DND-41 (cell line): Measurements from ENCODE around the gene ENHO.

Source experiments
- ATAC-seq: fragments of 200-7000 bp; cut with Tn5 transposase; 3 replicates; pipeline ENCODE4 v1.9.1; 2021; ENCODE audit warnings: low read depth; ENCODE audit not compliant: insufficient read depth
- DNase-seq: peaks from one replicate; pipeline ENCODE4 v3.0.0-alpha.2; 2020
- H2AFZ ChIP-seq: 2 replicates; pipeline ENCODE4 v1.6.0; 2012; ENCODE audit warnings: low read depth, low read length
- H3K27ac ChIP-seq: 2 replicates; pipeline ENCODE4 v1.5.1; 2012; ENCODE audit warnings: low read length, inconsistent platforms
- H3K27me3 ChIP-seq: fragments of 200-600 bp; sonication (generic); 2 replicates; pipeline ENCODE4 v1.6.0; 2012; ENCODE audit warnings: low read length, mild to moderate bottlenecking, inconsistent platforms; ENCODE audit not compliant: insufficient read depth, poor library complexity
- H3K36me3 ChIP-seq: 2 replicates; pipeline ENCODE4 v1.5.1; 2012; ENCODE audit warnings: low read length, inconsistent platforms; ENCODE audit not compliant: insufficient read depth
- H3K4me1 ChIP-seq: 2 replicates; pipeline ENCODE4 v1.5.1; 2012; ENCODE audit warnings: mild to moderate bottlenecking, low read length; ENCODE audit not compliant: insufficient read depth
- H3K4me2 ChIP-seq: 2 replicates; pipeline ENCODE4 v1.6.0; 2012; ENCODE audit warnings: mild to moderate bottlenecking, moderate library complexity, low read length, inconsistent platforms; ENCODE audit not compliant: insufficient read depth
- H3K4me3 ChIP-seq, 2 experiments: fragments of 200-600 bp in 1 of 2; shearing (Covaris generic) in 1 of 2; 2 replicates each; pipeline ENCODE4 v1.5.1; 2012 to 2016; ENCODE audit warnings: inconsistent platforms in 2 of 2, low read length in 2 of 2, mild to moderate bottlenecking in 2 of 2, low read depth in 1 of 2, moderate library complexity in 1 of 2
- H3K79me2 ChIP-seq: 2 replicates; pipeline ENCODE4 v1.6.0; 2012; ENCODE audit warnings: low read length, inconsistent platforms; ENCODE audit not compliant: insufficient read depth
- H3K9ac ChIP-seq: 2 replicates; pipeline ENCODE4 v1.6.0; 2012; ENCODE audit warnings: low read depth, mild to moderate bottlenecking, inconsistent platforms, low read length, moderate library complexity
- H3K9me3 ChIP-seq: 2 replicates; pipeline ENCODE4 v1.5.1; 2012; ENCODE audit warnings: low read length, moderate library complexity, mild to moderate bottlenecking, inconsistent platforms; ENCODE audit not compliant: insufficient read depth, severe bottlenecking
- H4K20me1 ChIP-seq: 2 replicates; pipeline ENCODE4 v1.6.0; 2012; ENCODE audit warnings: low read length; ENCODE audit not compliant: insufficient read depth
- EZH2 ChIP-seq: IDR thresholded peaks from 3 replicates; pipeline ENCODE4 v1.6.1; 2012; ENCODE audit warnings: borderline replicate concordance, low read depth, mild to moderate bottlenecking, moderate library complexity, low read length, inconsistent platforms; ENCODE audit not compliant: severe bottlenecking
- TF ChIP-seq, protein P1 (sequence below): IDR thresholded peaks from 2 replicates; pipeline ENCODE4 v1.5.1; 2012; ENCODE audit warnings: borderline replicate concordance, low read length, moderate library complexity, mild to moderate bottlenecking; ENCODE audit not compliant: poor library complexity, severe bottlenecking; ENCODE audit errors: extremely low read depth

The ENHO gene

GRCh38 chr9:34550016-34550680 lies 27.4 kb upstream of the ENHO start:
- Histone ChIP-seq H3K4me3 (no peak overlapping the region), H3K9ac (no peak overlapping the region), H3K79me2 (no peaks in the 10 kb centered on the region), H3K9me3 (no peaks in the 10 kb centered on the region), H3K27ac (no peak overlapping the region), H3K4me2 (no peak overlapping the region), H3K4me1 (no peaks in the 10 kb centered on the region), H4K20me1 (no peaks in the 10 kb centered on the region), H3K36me3 (no peaks in the 10 kb centered on the region), H3K27me3 (peaks cover 2% of the 10 kb centered on the region), H2AFZ (no peak overlapping the region)
- no peak for ATAC-seq
- no peak for DNase-seq
- TF ChIP-seq, protein P1, sequence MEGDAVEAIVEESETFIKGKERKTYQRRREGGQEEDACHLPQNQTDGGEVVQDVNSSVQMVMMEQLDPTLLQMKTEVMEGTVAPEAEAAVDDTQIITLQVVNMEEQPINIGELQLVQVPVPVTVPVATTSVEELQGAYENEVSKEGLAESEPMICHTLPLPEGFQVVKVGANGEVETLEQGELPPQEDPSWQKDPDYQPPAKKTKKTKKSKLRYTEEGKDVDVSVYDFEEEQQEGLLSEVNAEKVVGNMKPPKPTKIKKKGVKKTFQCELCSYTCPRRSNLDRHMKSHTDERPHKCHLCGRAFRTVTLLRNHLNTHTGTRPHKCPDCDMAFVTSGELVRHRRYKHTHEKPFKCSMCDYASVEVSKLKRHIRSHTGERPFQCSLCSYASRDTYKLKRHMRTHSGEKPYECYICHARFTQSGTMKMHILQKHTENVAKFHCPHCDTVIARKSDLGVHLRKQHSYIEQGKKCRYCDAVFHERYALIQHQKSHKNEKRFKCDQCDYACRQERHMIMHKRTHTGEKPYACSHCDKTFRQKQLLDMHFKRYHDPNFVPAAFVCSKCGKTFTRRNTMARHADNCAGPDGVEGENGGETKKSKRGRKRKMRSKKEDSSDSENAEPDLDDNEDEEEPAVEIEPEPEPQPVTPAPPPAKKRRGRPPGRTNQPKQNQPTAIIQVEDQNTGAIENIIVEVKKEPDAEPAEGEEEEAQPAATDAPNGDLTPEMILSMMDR = no peak
- no peak for TF ChIP-seq EZH2

DNA sequence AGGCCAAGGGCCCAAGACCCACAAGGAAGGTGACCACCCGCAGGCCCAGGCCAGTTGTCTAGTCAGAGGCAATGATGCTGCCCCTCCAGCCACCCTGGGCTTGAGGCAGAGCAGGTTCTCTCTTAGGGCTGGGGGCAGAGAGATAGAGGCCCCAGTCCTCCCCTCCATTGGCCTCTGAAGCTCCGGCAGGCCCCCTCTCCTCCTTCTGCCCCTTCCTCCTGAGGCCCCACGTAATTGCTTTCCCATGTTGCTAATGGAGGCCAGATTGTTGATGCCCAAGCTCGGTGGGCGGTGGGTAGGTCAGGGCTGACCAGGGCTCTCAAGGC lies 26.6 kb upstream of the ENHO start:
- H3K36me3 ChIP-seq = no peaks in the 10 kb centered on the region
- ATAC-seq = no peak

DNA sequence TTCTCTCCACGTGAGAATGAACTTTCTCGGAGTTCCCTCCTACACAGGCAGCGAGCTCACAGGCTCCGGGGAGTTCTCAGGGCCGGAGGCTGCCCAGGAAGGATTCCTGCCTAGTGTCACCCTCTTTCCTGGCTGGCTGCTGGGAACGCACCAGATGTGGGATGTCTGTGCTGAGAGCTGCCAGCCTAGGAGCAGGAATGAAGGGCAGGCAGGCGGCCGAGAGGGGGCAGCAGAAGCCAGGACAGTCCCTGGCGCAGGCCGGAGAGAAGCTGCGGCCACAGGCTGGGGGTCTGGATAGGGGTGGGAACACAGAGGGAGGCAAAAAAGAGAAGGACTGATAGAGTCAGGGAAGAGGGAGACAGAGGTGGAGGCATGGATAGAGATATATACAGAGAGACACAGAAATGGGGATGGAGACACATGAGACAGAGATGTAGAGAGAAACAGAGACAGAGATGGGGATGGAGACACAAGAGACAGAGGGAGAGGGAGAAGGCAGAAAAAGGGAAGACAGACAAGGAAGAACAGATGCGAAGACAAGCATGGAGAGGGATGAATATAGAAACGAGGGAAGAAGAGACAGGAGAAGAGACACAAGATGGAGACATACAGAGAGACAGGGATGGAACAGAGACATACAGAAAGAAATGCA lies 25.3 kb upstream of the ENHO start:
- Histone ChIP-seq H2AFZ (no peak overlapping the region), H3K79me2 (no peaks in the 10 kb centered on the region), H4K20me1 (no peaks in the 10 kb centered on the region), H3K27ac (no peak overlapping the region), H3K27me3 (peaks cover 1% of the 10 kb centered on the region), H3K9me3 (no peaks in the 10 kb centered on the region), H3K36me3 (no peaks in the 10 kb centered on the region), H3K4me1 (no peaks in the 10 kb centered on the region), H3K4me3 (no peak overlapping the region), H3K9ac (no peak overlapping the region), H3K4me2 (no peak overlapping the region)
- TF ChIP-seq, protein P1 = peak; percentile 23
- no peak for TF ChIP-seq EZH2
- no peak for DNase-seq
- no peak for ATAC-seq

More for the DNA sequence above, 26.6 kb upstream of the ENHO start:
- peaks cover 2% of the 10 kb centered on the region for H3K27me3 ChIP-seq
- no peak for DNase-seq
- H2AFZ ChIP-seq = no peak overlapping the region
- H3K79me2 ChIP-seq = no peaks in the 10 kb centered on the region
- no peak overlapping the region for H3K4me3 ChIP-seq
- TF ChIP-seq, protein P1 = no peak
- no peak for TF ChIP-seq EZH2
- H3K27ac ChIP-seq = no peak overlapping the region
- no peak overlapping the region for H3K9ac ChIP-seq
- no peaks in the 10 kb centered on the region for H4K20me1 ChIP-seq
- H3K4me2 ChIP-seq = no peak overlapping the region
- H3K9me3 ChIP-seq = no peaks in the 10 kb centered on the region
- no peaks in the 10 kb centered on the region for H3K4me1 ChIP-seq
